HEK293T (cell line): Measurements from ENCODE around the gene MED31.

Source experiments
- BHLHE40 ChIP-seq: fragments of 450-650 bp; IDR thresholded peaks from 2 replicates; pipeline ENCODE4 v1.6.1; 2016; ENCODE audit warnings: mild to moderate bottlenecking, moderate library complexity, borderline replicate concordance
- CTBP1 ChIP-seq: fragments of 450-650 bp; IDR thresholded peaks from 2 replicates; pipeline ENCODE4 v1.6.1; 2016; ENCODE audit warnings: borderline replicate concordance
- ELF4 ChIP-seq: fragments of 450-650 bp; IDR thresholded peaks from 2 replicates; pipeline ENCODE4 v1.6.1; 2017; ENCODE audit warnings: antibody characterized with exemption
- FOXA1 ChIP-seq: fragments of 450-650 bp; IDR thresholded peaks from 2 replicates; pipeline ENCODE4 v1.6.1; 2016; ENCODE audit warnings: mild to moderate bottlenecking
- FOXM1 ChIP-seq: fragments of 450-650 bp; IDR thresholded peaks from 2 replicates; pipeline ENCODE4 v1.6.1; 2017; ENCODE audit warnings: mild to moderate bottlenecking, borderline replicate concordance
- HDGF ChIP-seq: fragments of 450-650 bp; IDR thresholded peaks from 2 replicates; pipeline ENCODE4 v1.6.1; 2017; ENCODE audit warnings: antibody characterized with exemption, borderline replicate concordance
- LEF1 ChIP-seq: fragments of 450-650 bp; IDR thresholded peaks from 2 replicates; pipeline ENCODE4 v1.6.1; 2017; ENCODE audit warnings: mild to moderate bottlenecking, borderline replicate concordance
- SP1 ChIP-seq: fragments of 450-650 bp; IDR thresholded peaks from 2 replicates; pipeline ENCODE4 v1.6.1; 2017
- SUZ12 ChIP-seq: fragments of 450-650 bp; IDR thresholded peaks from 2 replicates; pipeline ENCODE4 v1.6.1; 2016; ENCODE audit warnings: mild to moderate bottlenecking
- TARDBP ChIP-seq: fragments of 450-650 bp; IDR thresholded peaks from 2 replicates; pipeline ENCODE4 v1.6.1; 2016
- ZNF384 ChIP-seq: fragments of 450-650 bp; IDR thresholded peaks from 2 replicates; pipeline ENCODE4 v1.6.1; 2016

DNA sequence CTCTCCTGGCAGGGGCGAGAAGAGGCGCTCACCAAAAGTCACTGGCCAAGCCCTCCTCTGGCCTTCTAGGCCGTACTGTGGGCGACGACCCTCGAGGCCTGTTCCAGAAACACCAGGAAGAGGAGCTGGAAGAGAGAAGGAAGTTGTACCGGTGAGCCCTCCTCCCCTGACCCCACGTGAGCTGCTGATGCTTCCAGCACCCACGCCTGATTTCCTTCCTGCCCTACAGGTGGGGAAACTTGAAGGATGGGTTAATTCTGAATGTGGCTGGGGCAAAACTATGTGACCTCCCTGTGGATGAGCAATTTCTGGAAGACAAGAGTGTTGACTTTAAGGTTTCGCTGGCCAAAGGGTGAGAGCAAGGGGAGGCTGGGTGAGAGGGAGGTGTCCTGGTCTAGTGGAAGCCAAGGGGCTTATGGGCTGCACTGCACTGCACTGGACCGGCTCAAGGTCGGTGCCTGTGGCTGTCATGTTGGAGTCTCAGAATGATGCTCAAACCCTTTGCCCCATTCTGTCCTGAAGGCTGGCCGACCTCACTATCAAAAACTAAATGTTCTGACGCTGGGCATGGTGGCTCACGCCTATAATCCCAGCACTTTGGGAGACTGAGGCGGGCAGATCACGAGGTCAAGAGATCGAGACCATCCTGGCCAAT, 6.4 kb upstream of the MED31 start:
- TF ChIP-seq ELF4, result no peak
- TF ChIP-seq SUZ12, result no peak
- no peak for TF ChIP-seq FOXA1
- TF ChIP-seq SP1, result no peak
- no peak for TF ChIP-seq CTBP1
- TF ChIP-seq FOXM1, result no peak
- no peak for TF ChIP-seq ZNF384
- TF ChIP-seq LEF1, result no peak
- no peak for TF ChIP-seq HDGF
- no peak for TF ChIP-seq TARDBP
- TF ChIP-seq BHLHE40, result no peak
